HepG2 (cell line): ENCODE measurements around the gene LAS1L. TPM values are rescaled to one million over a fixed set of nuclear protein-coding genes. Genes with fewer than 3 reads are reported as not detected.

Source experiments
- ATAC-seq: fragments of 200-7000 bp; cut with Tn5 transposase; 3 replicates; pipeline ENCODE4 v1.9.1; 2020; ENCODE audit warnings: mild to moderate bottlenecking, moderate library complexity
- BruUV-seq: library from RNA; stranded (reverse); fragments of 400-500 nt; replicated peaks from 2 replicates; lab custom pipeline; 2021; lab: Mats Ljungman, UMichigan
- CTCF ChIA-PET: fragments of 300-600 bp; formaldehyde crosslinking; extraction: SDS; loops from one replicate; lab custom pipeline; 2021; ENCODE audit warnings: low total read pairs, inconsistent platforms, low intra/inter-chr PET ratio; lab: Yijun Ruan, JAX
- POLR2A ChIA-PET: fragments of 350-600 bp; sonication (Branson Sonifier 250); formaldehyde crosslinking; loops from one replicate; lab custom pipeline; 2020; ENCODE audit warnings: antibody characterized with exemption, inconsistent platforms; lab: Yijun Ruan, JAX
- DNase-seq: peaks from one replicate; pipeline ENCODE4 v3.0.0-alpha.2; 2015; ENCODE audit warnings: low spot score
- FAIRE-seq: peaks from 3 replicates; lab custom pipeline; 2011; peaks lifted over from hg19 to GRCh38; lab: Jason Lieb, UNC
- H2AFZ ChIP-seq: one replicate; pipeline ENCODE4 v1.6.1; 2011; ENCODE audit warnings: low read length, inconsistent platforms
- H3K27ac ChIP-seq: fragments of 300-600 bp; 3 replicates; pipeline ENCODE4 v1.8.0; 2011; ENCODE audit warnings: mixed run types, mild to moderate bottlenecking, mixed read lengths, low read length, inconsistent platforms; ENCODE audit not compliant: insufficient read depth; ENCODE audit errors: extremely low read length
- H3K27me3 ChIP-seq, 2 experiments: fragments of 200-600 bp in 1 of 2; 2 replicates in 1 of 2; 3 replicates in 1 of 2; pipeline versions ENCODE4 v1.6.0 to v1.8.0; 2011; ENCODE audit warnings: low read length in 2 of 2, mild to moderate bottlenecking in 2 of 2, moderate library complexity in 2 of 2, inconsistent platforms in 1 of 2; ENCODE audit not compliant: insufficient read depth in 2 of 2, control insufficient read depth in 1 of 2
- H3K36me3 ChIP-seq, 2 experiments: fragments of 200-600 bp in 1 of 2; replicated peaks in 1 of 2; 2 replicates in 1 of 2; 3 replicates in 1 of 2; pipeline versions ENCODE4 v1.5.1 to v1.8.0; 2011; ENCODE audit warnings: low read length in 2 of 2, inconsistent platforms in 1 of 2; ENCODE audit not compliant: insufficient read depth in 2 of 2, control insufficient read depth in 1 of 2
- H3K4me1 ChIP-seq: 2 replicates; pipeline ENCODE4 v1.5.1; 2012; ENCODE audit warnings: low read length, inconsistent platforms; ENCODE audit not compliant: insufficient read depth
- H3K4me2 ChIP-seq: 2 replicates; pipeline ENCODE4 v1.6.0; 2011; ENCODE audit warnings: low read depth, low read length, inconsistent platforms
- H3K4me3 ChIP-seq, 3 experiments: fragments of 200-600 bp in 1 of 3; sonication (generic), shearing (Covaris generic) in 1 of 3; replicated peaks in 1 of 3; 2 replicates each; pipeline ENCODE4 v1.5.1; 2011 to 2016; ENCODE audit warnings: low read length in 3 of 3, inconsistent platforms in 2 of 3, low read depth in 2 of 3, mild to moderate bottlenecking in 2 of 3, control low read depth in 1 of 3, mixed read lengths in 1 of 3; ENCODE audit not compliant: insufficient read depth in 1 of 3
- H3K79me2 ChIP-seq: one replicate; pipeline ENCODE4 v1.6.1; 2011; ENCODE audit warnings: low read length, inconsistent platforms; ENCODE audit not compliant: insufficient read depth
- H3K9ac ChIP-seq: 2 replicates; pipeline ENCODE4 v1.6.0; 2011; ENCODE audit warnings: mild to moderate bottlenecking, low read depth, low read length, inconsistent platforms; ENCODE audit not compliant: insufficient read depth
- H3K9me3 ChIP-seq: 2 replicates; pipeline ENCODE4 v1.5.1; 2012; ENCODE audit warnings: mild to moderate bottlenecking, low read length
- H4K20me1 ChIP-seq: 2 replicates; pipeline ENCODE4 v1.6.0; 2011; ENCODE audit warnings: inconsistent platforms, mild to moderate bottlenecking, low read length, moderate library complexity; ENCODE audit not compliant: insufficient read depth
- AFF4 ChIP-seq: sonication (generic); formaldehyde crosslinking; IDR thresholded peaks from 2 replicates; pipeline ENCODE4 v1.4.0; 2020; ENCODE audit warnings: missing genetic modification reagents
- BATF2 ChIP-seq: sonication (generic); formaldehyde crosslinking; IDR thresholded peaks from 2 replicates; pipeline ENCODE4 v1.8.0; 2022; ENCODE audit warnings: mild to moderate bottlenecking, missing genetic modification reagents, moderate library complexity
- FOXC1 ChIP-seq: sonication (generic); formaldehyde crosslinking; IDR thresholded peaks from 2 replicates; pipeline ENCODE4 v1.8.0; 2022; ENCODE audit warnings: mild to moderate bottlenecking, missing genetic modification reagents, borderline replicate concordance
- FOXM1 ChIP-seq: sonication (generic); formaldehyde crosslinking; IDR thresholded peaks from 2 replicates; pipeline ENCODE4 v1.5.0; 2020; ENCODE audit warnings: missing genetic modification reagents
- MEF2D ChIP-seq: sonication (generic); formaldehyde crosslinking; IDR thresholded peaks from 2 replicates; pipeline ENCODE4 v1.5.1; 2020; ENCODE audit warnings: mild to moderate bottlenecking, missing genetic modification reagents
- NCOA1 ChIP-seq: sonication (generic); formaldehyde crosslinking; IDR thresholded peaks from 2 replicates; pipeline ENCODE4 v1.9.0; 2021; ENCODE audit warnings: missing genetic modification reagents
- NFAT5 ChIP-seq: sonication (generic); formaldehyde crosslinking; IDR thresholded peaks from 2 replicates; pipeline ENCODE4 v1.4.0; 2020; ENCODE audit warnings: missing genetic modification reagents
- PHF8 ChIP-seq: sonication (generic); formaldehyde crosslinking; IDR thresholded peaks from 2 replicates; pipeline ENCODE4 v1.5.0; 2020; ENCODE audit warnings: missing genetic modification reagents
- SMAD9 ChIP-seq: sonication (generic); formaldehyde crosslinking; IDR thresholded peaks from 2 replicates; pipeline ENCODE4 v1.5.1; 2020; ENCODE audit warnings: mild to moderate bottlenecking, missing genetic modification reagents
- ZNF180 ChIP-seq: sonication (generic); formaldehyde crosslinking; IDR thresholded peaks from 2 replicates; pipeline ENCODE4 v1.4.0; 2020; ENCODE audit warnings: low read depth, missing genetic modification reagents, borderline replicate concordance
- ZNF367 ChIP-seq: sonication (generic); formaldehyde crosslinking; IDR thresholded peaks from 2 replicates; pipeline ENCODE4 v1.4.0; 2020; ENCODE audit warnings: missing genetic modification reagents, borderline replicate concordance
- ZNF484 ChIP-seq: sonication (generic); formaldehyde crosslinking; IDR thresholded peaks from 2 replicates; pipeline ENCODE4 v1.5.1; 2020; ENCODE audit warnings: mild to moderate bottlenecking, low read depth, missing genetic modification reagents, borderline replicate concordance
- ZNF883 ChIP-seq: sonication (generic); formaldehyde crosslinking; IDR thresholded peaks from 2 replicates; pipeline ENCODE4 v1.5.1; 2020; ENCODE audit warnings: mild to moderate bottlenecking, missing genetic modification reagents; ENCODE audit errors: not compliant biosample characterization
- ZSCAN12 ChIP-seq: sonication (generic); formaldehyde crosslinking; IDR thresholded peaks from 2 replicates; pipeline ENCODE4 v1.9.0; 2021; ENCODE audit warnings: mild to moderate bottlenecking, missing genetic modification reagents
- WGBS: methylation state at CpG from one replicate; pipeline ENCODE4 v1.1.6; 2017; ENCODE audit warnings: low lambda C conversion rate; 5-methylcytosine and 5-hydroxymethylcytosine counted together
- in situ Hi-C: cut with HindIII; loops from 2 replicates; pipeline ENCODE4 v1.10.0; 2017; ENCODE audit warnings: low pct_unique_long_range_greater_than_20kb; ENCODE audit not compliant: extremely low pct_ligation_motif_present
- intact Hi-C: fragments of 100-400 bp; cut with micrococcal nuclease; formaldehyde crosslinking; loops from one replicate; pipeline ENCODE4 v1.10.0; 2022; ENCODE audit not compliant: unreplicated experiment
- polyA plus RNA-seq, 8 experiments: library from polyadenylated mRNA; depleted of rRNA in 3 of 8; stranded (reverse) in 7 of 8; unstranded in 1 of 8; fragments of >200 nt; fragmentation: Illumina TruSeq in 4 of 8; extraction: Trizol in 4 of 8; gene quantifications; 2 replicates each; pipeline versions ENCODE4 v1.2.1 to v1.2.3, GENCODE V29; 2011 to 2016; ENCODE audit warnings: low read depth in 4 of 8, missing spikeins in 1 of 8, mixed read lengths in 1 of 8; ENCODE audit not compliant: insufficient read depth in 1 of 8
- total RNA-seq, 5 experiments: library from RNA; depleted of rRNA; stranded (reverse); fragments of >200 nt; fragmentation: Illumina TruSeq; extraction: Trizol; gene quantifications; 2 replicates each; pipeline ENCODE4 v1.2.3, GENCODE V29; 2016; ENCODE audit warnings: low read depth in 1 of 5

Gene LAS1L
- total and polyA plus RNA-seq, 2 of the 13 experiments (the other 11 are each of a cell fraction or from before 2014, with no cell fraction given) = 18.1 to 33.3 TPM

GRCh38 chrX:65574356-65574755 lies 39.8 kb upstream of the LAS1L start (continued):
- TF ChIP-seq NFAT5 (CRISPR knock-in tag) (no peak), ZNF883 (no peak), PHF8 (CRISPR knock-in tag) (no peak)
- TF ChIP-seq, all 625 proteins: peak for 0

GRCh38 chrX:65572971-65573370 lies 38.4 kb upstream of the LAS1L start:
- 41% methylated on average over 2 of the region's 4 CpGs for WGBS
- POLR2A ChIA-PET = no interaction called here

More at GRCh38 chrX:65572971-65573370, 38.4 kb upstream of the LAS1L start:
- BruUV-seq = no TSS peak
- Histone ChIP-seq H3K27ac (no peak overlapping the region), H3K4me3 (no peak overlapping the region), H2AFZ (no peak overlapping the region), H3K9ac (no peak overlapping the region), H3K4me2 (no peak overlapping the region), H4K20me1 (no peaks in the 10 kb centered on the region), H3K36me3 (no peaks in the 10 kb centered on the region), H3K4me1 (no peaks in the 10 kb centered on the region), H3K27me3 (no peaks in the 10 kb centered on the region), H3K9me3 (no peaks in the 10 kb centered on the region), H3K79me2 (no peaks in the 10 kb centered on the region)
- no peak for TF ChIP-seq AFF4 (CRISPR knock-in tag)
- no peak for TF ChIP-seq NCOA1
- no peak for TF ChIP-seq BATF2
- no peak for TF ChIP-seq ZNF484 (CRISPR knock-in tag)
- no peak for TF ChIP-seq ZSCAN12 (CRISPR knock-in tag)
- TF ChIP-seq FOXM1 (CRISPR knock-in tag) = no peak
- TF ChIP-seq SMAD9 (CRISPR knock-in tag) = no peak
- TF ChIP-seq FOXC1 (CRISPR knock-in tag) = no peak
- TF ChIP-seq MEF2D (CRISPR knock-in tag) = no peak
- no peak for TF ChIP-seq ZNF180 (CRISPR knock-in tag)
- TF ChIP-seq ZNF367 (CRISPR knock-in tag) = no peak
- in situ Hi-C loops (no loop called here), intact Hi-C loops (no loop called here)
- ATAC-seq (no peak), FAIRE-seq (no peak), DNase-seq (no peak)
- CTCF ChIA-PET = no interaction called here
